GM12892 (cell line): Measurements from ENCODE around the gene KL.
A peak's percentile ranks its signal among the peaks of the same experiment; 100 is the strongest.

Source experiments
- DNase-seq: peaks from one replicate; pipeline ENCODE4 v3.0.0; 2011; ENCODE audit not compliant: insufficient read length
- FAIRE-seq: peaks from 2 replicates; lab custom pipeline; 2011; peaks lifted over from hg19 to GRCh38; lab: Jason Lieb, UNC
- POLR2A ChIP-seq: IDR thresholded peaks from 2 replicates; pipeline ENCODE4 v1.6.1; 2011; ENCODE audit warnings: low read depth, low read length, control low read depth
- POLR2AphosphoS5 ChIP-seq: IDR thresholded peaks from 2 replicates; pipeline ENCODE4 v1.6.1; 2011; ENCODE audit warnings: low read depth, low read length, control low read depth
- TAF1 ChIP-seq: IDR thresholded peaks from 2 replicates; pipeline ENCODE4 v1.6.1; 2011; ENCODE audit warnings: low read depth, mild to moderate bottlenecking, control low read depth, low read length, borderline replicate concordance

The KL gene

DNA sequence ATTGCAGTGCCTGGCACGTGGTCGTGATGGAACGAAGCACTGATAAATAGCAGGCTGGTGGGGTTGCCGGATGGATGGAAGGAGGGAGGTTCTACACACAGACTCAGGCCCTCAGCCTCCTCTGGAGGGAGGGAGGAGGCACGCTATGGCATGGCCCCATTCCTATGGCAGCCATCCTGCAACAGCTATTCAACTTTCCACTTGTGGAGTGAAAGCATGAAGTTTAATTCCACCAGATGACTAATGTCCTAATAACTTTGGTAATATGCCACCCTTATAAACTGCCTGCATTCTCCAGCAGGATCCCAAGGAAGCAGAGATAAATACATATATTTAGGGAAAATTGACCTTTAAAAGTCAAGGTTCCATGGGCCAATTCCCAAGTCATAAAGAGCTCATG is 92.4 kb downstream of the KL start:
- DNase-seq (no peak), FAIRE-seq (peak; percentile 17)
- TF ChIP-seq TAF1 (no peak), POLR2AphosphoS5 (no peak)

DNA sequence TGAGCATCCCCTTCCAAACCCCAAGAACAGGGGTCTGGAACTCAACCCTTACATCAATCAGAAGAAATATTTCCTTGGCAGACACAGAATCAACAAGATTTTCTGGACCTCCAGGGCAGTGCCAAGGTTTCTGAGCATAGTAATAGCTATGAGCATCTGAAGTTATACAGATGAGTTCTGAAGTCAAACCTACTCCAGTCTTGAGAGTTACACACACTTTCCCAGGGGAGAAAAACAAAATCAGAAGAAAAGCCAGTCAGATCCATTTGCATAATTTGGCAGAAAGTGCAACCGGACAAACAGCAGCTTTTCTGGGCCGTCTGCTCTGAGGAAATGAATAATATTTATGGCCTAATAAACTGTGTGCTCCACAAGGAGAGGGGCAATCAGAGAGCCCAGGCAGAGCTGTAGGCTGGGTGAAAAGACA is 93.1 kb downstream of the KL start:
- no peak for TF ChIP-seq POLR2AphosphoS5
- no peak for TF ChIP-seq POLR2A
- TF ChIP-seq TAF1: no peak
- FAIRE-seq: no peak
- no peak for DNase-seq

DNA sequence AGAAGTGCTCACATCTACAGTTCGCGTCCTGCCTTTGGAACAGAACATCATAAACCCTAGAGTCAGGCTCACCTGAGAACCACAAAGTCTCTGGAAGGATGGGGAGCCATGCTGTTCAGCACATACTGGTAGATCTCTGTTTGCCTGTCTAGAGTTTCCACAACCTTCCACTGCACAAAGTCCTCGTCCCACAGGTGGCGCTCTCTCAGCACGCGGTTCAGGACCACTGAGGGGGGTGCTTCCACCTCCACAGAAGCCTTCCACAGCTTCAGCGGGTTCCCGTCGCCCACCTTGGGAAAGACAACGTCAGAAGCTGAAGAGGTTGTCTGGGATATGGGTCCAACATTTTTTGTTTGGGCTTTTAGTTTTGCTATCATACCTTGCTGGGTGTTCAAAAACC is 93.6 kb downstream of the KL start:
- FAIRE-seq (peak; percentile 96), DNase-seq (no peak)

DNA sequence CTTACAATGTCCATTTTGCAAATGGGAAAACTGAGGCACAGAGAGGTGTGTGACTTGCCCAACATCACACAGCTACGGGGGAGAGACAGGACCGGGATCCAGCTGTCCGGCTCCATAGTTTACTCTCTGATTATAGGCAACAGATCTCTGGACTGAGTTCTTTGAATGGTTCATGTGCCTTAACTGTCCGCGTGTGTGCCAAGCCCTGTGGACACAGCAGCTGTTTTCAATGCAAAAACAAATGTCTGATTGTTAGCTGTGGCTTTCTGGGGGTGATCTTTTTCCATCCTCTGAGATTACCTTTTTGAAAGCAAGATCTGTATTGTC is 94.1 kb downstream of the KL start:
- FAIRE-seq (no peak), DNase-seq (no peak)
- TF ChIP-seq TAF1 (no peak), POLR2AphosphoS5 (no peak), POLR2A (peak; percentile 7; the same call in 1 of the 2 replicates)

More for the DNA sequence above, 93.6 kb downstream of the KL start:
- TF ChIP-seq TAF1: no peak
- peak; percentile 65; the same call in 1 of the 2 replicates for TF ChIP-seq POLR2AphosphoS5
- TF ChIP-seq POLR2A: peak; percentile 44; the same call in 1 of the 2 replicates

DNA sequence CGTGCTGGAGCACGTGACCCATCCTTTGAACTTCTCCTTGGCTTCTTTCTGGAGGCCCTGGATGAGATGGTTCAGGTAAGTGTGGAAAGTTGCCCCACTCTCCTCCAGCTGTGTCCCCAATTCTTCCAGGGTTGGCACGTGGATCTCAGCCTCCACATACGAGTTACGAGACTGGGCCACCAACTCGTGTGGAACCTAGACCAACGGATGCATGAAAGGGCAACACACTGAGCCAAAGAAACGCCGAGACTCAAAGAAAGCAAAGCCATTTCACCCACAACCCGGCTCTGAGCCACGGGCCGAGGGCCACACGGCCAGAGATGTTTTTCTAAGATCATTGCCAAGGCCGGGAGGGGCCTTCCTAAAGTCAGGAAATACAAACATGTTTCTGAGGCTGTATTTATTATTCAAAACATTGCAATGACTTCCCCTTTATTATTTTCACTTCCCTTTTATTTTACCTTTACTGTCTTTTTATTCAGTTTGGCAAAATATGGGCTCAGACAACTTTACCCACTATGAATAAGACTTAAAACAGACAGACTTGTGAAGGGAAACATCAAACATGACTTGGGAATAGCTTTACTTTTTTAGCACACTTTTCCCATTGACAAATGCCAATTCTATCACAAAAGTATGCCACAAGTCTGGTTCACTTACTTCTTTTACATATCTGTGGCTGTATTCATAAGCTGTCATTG is 94.6 kb downstream of the KL start:
- no peak for TF ChIP-seq POLR2AphosphoS5
- no peak for TF ChIP-seq POLR2A
- no peak for TF ChIP-seq TAF1
- no peak for FAIRE-seq
- no peak for DNase-seq

DNA sequence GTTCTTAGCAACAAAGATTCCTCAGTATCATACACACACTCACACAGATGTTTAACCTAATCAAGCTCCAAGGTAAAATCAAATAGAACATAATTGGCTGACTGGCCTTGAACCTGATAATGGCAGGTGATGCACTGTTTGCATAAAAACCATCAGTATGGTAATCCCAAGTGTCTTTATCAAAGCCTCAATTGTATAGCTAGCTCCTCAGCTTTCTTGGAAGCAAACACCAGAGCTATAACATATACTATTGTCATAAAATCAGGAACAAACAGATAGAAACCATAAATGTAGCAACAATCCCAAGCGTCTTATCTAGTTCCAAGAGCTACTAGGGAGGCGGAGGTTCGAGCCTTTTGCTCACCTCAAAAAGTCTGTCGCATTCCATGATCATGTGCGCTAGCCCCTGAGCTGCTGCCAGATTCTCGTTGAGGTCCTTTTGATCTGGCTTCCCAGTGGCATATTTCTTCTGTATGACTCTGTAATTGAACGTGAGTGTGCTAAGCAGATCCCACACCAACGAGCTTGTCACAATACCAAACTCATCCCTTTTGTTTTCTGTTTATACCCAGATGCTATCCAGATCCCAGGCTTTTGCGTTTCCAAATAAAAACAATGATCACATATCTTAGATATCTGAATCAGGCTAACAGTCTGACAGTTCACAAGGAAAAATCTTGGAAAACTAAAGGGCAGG is 95.3 kb downstream of the KL start:
- TF ChIP-seq POLR2AphosphoS5: no peak
- no peak for TF ChIP-seq POLR2A
- no peak for TF ChIP-seq TAF1
- DNase-seq (no peak), FAIRE-seq (no peak)

DNA sequence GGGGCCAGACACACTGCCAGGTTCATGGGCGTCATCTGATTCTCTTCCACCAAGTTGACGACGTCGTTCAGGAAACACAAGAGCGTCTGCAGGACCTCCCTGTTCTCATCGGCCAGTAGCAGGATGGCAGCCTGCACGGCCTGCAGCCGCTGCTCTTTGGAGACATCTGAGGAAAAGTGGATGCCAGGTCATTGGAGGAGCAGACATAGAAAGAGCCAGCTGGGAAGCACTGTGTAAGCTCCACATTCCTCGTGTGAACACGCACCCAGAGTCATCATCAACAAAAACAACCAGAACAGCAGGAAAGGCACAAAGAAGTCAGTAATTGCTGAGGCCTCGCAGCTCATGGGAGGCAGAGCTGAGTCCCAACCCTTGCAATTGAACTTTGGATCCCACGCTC is 96.5 kb downstream of the KL start:
- DNase-seq: no peak
- TF ChIP-seq TAF1: no peak
- TF ChIP-seq POLR2A: no peak
- no peak for TF ChIP-seq POLR2AphosphoS5
- FAIRE-seq: no peak

DNA sequence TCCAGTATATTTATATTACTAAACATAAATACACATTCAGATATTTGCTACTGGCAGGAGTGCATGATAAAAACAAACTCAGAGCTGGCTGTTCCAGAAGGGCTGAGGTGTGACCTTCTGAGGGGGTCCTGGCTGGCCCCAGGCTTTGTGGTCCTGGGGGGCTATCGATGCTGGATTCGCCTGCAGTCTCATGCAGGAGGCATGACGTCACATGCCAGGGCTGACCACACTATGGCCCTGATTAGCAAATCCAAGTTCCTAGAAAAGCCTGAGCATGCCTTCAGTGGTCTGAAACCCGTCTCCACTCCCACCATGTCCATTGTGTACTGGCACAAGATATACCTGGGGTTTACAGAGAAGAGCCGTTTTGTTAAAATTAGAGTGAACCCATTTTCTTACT is 97.9 kb downstream of the KL start:
- TF ChIP-seq POLR2AphosphoS5 (no peak), POLR2A (no peak), TAF1 (no peak)
- no peak for FAIRE-seq

DNA sequence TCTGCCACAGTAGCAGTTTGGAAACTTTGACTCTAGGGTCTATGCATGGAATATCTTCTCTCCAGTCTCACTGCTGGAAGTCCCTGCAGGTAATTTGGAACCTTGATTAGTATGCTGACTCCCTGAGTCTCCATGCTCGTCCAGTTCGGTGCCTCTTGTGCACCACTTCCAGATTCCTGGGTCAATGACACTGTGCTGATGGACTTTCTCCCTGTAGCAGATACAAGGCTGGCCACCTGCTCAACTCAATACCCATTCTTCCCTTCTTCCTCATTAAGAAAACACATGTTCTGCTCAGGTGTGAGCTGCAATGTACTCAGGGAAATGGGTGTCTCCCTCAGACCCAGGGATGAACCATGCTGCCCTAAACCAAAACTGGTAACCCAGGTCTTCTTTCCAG is 99.1 kb downstream of the KL start:
- FAIRE-seq: no peak
- no peak for DNase-seq
- TF ChIP-seq POLR2AphosphoS5: no peak
- no peak for TF ChIP-seq TAF1
- no peak for TF ChIP-seq POLR2A

More for the DNA sequence above, 97.9 kb downstream of the KL start:
- no peak for DNase-seq
